HG02885 (cell line): ENCODE results near the gene PREX1.

Experiments
- ATAC-seq: cut with Tn5 transposase; IDR thresholded peaks from one replicate; pipeline ENCODE4 v1.9.1; 2021; ENCODE audit warnings: mild to moderate bottlenecking; ENCODE audit not compliant: unreplicated experiment, poor library complexity

The PREX1 gene

DNA sequence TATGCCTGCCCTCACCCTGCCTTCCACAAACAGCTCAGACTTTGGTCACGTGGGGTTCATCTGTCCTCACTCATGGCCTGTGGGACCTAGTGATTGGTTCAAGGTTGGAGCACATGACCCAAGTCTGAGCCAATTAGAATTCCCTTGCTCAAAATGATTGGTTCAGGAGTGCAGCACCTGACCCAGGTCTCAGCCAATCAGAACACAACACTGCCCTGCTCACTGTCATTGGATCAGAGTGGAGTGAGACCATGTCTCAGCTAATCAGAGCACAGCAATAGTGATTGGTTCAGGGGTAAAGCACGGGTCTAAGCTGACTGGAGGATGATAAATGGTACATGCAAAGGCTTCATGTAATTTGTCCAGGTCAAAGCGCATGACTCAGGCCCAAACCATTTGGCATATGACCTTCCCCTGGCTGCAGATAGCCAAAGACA lies 102.2 kb downstream of the PREX1 start:
- ATAC-seq = no peak

DNA sequence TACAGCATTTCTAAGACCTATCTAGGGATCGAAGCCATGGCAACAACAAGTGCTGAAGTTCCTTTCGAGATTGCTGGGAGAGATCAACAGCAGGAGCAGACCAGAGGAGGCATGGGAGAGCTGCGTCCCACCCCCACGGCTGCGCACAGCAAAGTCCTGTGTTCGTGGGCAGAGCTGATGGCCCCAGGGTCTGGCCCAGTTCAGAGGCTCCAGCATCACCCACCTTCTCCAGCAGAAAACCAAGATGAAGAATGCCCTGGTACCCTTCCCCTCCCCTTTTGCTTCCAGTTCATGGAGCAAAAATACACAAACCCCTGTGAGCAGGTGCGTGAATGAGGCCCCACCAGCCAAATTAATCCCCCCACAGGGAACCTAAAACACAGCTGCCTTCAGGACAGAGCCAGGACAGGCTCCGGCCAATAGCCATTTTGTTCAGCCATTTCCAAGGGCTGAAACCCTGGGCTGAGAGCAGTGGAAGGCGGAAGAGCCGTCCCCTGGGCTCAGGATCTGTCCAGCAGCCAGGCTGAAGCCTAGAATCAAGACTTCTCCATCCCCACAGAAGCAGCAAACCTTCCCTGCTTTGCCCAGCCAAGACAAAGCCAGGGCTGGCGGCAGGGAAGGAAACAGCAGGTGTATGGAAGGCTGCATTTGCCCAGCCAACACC lies 102.8 kb downstream of the PREX1 start:
- no peak for ATAC-seq

DNA sequence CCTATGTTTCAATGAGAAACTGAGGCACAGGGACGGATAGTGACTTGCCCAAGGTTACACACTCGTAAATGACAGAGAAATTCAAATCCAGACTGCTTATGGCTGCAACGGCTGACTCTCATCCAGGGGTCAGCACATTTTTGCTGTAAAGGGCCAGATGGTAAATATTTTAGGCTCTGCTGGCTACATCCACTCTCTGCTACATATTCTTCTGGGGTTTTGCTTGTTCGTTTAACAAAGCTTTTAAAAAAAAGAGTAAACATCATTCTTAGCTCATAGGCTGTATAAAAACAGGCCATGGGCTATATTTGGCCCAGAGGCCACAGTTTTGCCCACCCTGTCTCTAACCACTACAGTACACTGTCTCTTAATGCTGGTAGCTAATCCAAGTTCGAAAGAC lies 103.4 kb downstream of the PREX1 start:
- ATAC-seq = no peak

DNA sequence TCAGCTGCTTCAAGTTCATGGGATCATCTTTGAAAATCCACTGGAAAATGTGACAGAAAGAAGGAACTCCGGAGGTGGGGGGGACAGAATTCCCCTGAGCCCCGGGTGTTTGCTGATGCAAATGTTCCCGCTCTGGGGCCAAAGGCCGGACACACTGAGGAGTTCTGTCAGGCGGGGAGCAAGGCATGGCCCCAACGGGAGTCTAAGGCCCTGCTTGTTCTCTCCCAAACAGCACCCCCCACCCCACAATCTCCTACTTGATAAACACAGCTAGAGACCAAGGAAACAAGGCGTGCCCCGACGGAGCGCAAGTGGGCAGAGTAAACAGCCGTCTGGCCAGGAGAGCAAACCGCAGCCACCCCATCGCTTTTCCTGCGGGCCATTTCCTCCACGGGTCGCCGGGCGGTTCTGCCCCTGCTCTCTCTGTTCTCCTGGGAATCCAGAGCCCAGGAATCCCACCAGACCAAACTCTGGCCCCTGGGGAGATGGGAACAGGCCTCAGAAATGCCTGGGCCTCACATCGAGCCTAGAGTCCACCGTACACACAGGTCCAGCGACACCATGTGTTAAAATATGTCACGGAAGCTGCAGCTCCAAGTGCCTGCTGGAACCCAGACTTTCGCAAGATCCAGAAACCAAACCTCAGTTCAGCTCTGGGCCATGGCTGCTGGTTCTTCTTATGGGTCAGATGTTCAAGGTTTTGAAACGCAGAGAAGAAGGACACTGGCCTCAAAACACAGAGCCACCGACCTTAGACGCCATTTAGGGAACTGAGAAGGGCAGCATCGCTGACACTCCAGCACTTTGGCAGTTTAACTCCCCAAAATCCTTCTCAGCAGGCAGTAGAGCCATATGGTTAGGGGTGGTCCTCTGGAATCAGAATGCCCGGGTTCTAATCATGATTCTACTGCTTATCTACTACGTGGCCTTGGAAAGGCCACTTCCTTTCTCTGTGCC lies 104.2 kb downstream of the PREX1 start:
- no peak for ATAC-seq

DNA sequence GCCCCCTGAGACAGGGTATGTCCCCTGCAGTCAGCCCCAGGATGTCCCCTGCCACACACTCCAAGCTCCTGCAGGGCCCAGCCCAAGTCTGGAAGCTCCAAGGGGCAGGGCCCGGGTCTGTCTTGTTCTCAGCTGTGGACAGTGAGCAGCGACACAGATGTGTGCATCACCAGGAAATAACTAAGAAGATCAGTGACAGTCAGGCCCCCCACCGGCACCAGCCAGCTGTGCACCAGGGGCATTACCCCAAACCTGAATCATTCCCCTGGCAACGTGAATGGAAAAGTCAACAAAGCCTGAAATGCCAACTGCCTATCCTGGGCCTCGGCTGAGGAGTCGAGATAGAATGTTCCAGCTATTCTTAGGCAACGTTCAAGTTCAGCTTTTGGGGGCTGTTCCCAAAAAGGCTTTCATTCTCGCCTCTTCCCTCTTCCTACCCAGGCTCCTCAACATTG lies 105.0 kb downstream of the PREX1 start:
- no peak for ATAC-seq

DNA sequence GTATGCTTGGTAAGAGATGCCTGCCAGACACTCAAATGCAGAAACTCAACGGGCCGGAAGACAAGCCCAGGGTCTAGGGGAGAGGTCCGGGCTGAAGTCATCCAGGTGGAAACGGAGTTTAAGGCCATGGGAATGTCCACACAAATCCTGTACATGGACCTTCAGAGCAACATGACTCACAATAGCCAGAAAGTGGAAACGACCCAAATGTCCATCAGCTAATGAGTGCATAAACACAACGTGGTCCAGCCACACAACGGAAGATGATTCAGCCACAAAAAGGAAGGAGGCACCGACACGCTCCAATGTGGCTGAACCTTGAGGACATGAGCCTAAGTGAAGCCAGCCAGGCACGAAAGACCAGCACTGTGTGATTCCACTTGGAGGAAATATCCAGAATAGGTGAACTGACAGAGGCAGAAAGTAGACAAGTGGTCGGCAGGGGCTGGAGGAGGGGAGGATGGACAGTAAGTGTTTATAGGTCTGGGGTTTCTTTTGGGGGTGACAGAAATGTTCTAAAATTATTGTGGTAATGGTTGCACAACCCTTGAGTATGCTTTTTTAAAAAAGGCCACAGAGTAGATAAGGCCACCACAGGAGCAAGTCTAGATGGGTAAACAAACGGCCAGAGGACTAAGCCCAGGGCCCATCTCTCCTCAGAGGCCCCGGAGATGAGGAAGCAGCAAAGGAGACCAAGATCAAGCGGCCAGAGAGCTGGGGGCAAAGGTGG lies 105.6 kb downstream of the PREX1 start:
- ATAC-seq = no peak

DNA sequence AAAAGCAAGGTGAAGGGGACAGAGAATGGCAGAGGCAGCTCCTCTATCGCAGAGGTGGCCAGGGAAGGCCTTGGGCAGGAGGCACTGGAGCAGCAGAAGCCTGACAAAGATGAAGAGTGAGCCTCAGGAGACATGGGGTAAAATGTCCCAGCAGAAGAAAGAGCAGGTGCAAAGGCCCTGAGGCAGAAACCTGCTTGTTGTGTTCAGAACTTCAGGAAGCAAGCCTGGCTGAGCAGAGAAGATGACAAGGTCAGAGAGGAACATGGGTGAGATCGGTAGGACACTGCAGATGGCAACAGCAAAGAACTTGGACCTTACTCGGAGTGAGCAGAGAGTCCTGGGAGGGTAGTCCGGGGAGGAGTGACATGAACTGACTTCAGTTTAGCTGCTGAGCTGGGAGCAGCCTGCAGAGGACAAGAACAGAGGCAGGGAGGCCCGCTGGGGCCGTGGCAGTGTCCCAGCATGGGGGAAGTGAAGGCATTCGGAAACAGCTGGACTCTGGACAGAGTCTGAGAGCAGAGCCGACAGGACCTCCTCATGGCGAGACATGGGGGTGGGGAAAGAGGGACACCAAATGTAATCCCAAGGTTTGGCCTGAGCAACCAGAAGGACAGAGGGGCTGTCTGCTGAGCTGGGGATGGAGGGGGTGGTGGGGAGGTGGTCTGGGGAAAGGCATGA lies 106.3 kb downstream of the PREX1 start:
- no peak for ATAC-seq

DNA sequence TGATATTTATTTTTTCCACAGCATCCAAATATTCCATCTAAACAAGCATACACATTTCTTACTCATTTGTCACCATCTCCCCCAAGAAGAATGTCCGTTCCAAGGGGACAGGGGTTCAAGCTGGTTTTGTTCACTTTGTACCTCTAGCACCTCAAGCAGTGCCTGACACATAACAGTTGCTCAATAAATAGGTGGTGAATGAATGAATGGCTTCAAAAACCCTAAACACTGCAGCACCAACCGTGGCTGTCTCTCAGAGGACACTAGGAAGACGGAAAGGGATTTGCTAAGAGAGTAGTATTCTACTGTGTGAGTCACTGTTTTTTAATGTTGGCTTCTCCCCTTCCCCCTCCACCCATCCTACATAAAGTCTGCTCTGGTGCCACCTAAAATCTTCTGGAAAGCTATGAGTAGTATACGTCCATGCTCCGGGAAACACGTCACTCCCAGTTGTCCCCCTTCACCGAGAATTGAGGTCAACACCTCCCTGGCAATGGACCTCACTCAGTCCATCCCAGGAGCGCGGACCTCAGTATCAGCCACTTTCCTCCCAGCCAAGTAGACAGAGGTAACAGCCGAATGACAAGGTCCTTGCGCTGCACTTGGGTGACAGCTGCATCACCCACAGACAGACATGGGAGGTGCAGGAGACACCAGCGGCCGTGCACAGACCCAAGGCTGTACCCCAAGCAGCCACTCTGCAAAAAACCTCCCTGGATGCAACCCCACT lies 107.4 kb downstream of the PREX1 start:
- no peak for ATAC-seq

DNA sequence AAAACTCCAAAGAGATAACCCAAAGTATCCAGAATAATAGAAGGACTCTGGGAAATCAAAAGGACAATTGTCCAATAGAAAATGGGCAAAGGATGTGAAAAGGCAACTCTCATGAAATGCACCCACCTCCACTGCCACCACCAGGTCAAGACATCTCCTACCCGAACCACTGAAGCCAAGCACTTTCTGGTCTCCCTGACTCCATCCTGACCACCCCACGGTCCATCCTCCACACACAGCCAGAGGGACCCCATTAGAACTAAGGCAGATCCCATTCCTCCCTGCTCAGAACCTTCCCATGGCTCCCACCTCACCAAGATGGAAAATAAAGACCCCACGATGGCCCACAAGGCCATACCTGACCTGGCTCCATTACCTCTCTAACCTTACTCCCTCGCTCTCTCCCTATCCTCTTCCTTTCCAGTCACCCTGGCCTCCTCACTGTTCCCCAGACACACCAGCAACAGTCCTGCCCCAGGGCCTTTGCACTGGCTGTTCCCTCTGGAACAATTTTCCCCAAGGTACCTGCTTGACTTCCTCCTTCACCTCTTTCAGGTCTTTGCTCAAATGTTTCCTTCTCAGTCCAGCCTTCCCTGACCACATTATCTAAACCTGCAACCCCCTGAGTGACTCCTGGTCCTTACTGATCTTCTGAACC lies 108.1 kb downstream of the PREX1 start:
- ATAC-seq = no peak

DNA sequence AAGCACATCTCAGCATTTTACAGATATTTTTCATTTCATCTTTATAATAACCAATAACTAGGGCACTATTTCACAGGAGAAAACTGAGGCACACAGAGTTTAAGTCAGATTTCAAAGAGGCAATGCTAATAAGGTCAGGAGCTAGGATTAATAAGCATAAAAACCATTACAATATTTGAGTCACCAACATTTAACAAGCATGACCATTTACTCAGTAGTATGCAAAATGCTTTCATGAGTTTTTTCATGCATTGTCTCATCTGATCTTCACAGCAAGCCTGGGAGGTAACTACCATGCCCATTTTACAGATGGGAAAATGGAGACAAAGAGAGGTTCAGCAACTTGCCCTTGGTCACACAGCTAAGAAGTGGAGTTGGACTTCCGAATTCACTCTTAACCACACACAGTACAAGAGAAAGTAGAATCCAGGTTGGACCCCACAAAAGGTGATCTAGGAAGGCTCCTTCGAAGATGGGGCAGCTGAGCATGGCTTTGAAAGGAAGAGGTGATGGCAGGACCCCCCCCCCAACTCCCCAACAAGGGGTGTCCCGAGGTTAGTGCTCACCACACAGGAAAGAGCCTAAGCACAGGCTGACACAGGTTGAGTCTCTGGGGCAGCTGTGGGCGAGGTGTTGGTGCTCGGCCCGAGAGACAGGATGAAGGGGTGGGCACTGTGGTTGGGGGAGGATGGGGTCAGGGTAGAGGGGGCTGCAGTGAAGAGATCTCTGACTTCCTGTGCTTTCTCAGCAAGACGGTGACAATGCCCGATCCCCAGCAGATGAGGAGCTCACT lies 108.8 kb downstream of the PREX1 start:
- ATAC-seq = no peak

DNA sequence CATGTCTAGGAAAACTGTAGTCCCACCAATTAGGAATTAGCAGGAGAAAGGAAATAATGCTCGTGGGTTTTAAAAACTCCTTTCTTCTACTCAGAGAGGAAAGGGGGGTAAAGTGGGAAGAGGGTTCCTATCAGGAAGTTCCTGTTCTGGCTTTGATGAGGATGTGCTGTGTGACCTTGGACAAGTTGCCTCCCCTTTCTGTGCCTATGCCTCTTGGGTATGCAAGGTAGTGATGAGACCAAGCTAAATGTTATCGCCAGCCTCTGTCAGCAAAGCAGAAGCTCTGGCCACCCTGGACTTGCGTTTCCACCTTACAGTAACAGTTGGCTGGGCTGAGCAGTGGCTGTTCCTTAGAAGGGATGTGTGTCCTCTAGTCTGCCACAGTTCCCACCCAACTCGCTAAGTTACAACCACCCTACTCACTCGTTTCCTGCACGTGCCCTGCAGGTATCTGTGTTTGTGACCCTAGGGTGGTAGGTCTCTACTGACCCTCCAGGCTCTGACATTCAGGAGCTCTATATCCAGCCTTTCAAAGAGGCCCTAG lies 110.0 kb downstream of the PREX1 start:
- no peak for ATAC-seq

DNA sequence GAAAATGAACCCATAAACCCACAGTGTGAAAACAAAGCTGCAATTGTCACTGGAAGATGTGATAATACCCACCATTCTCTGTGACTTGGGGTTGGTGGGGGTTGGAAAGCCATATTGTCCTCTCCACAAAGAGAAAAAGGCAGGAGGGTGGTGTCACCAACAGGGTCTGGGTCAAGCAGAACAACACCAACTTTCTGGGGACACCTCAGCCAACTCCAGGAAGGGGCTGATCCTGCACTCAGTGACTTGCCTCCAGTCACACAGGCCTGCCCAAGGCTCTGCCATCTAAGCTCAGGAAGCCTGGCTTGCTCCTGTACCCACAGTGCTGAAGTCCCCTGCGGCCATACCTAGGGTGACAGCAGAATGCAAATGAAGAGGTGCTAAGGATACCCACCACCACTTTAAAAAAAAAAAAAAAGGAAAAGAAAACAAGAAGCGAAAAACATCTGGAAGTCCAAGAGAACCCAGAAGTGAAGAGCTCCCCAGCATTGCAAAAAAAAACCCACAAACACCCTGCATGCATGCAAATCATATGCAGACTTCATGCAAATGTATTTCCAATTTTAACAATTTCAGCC lies 110.6 kb downstream of the PREX1 start:
- ATAC-seq = no peak

DNA sequence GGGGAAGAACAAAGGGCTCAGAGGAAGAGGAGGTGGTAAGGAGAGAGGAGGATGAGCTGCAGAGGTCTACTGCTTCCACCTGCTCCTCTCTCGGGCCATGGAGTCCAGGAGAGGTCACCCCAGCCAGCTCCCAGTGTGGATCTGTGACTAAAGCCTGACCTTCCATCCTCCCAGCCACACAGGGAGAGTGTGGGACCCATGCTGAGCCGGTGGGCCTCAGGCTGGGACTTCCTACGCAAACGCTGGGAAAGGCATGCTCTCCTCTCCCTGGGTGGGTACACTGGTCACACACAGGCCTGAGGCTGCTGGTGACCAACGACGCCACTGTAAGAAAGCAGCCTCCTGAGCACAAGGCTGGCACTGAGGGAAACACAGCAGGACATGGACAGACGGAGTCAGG lies 111.3 kb downstream of the PREX1 start:
- no peak for ATAC-seq

DNA sequence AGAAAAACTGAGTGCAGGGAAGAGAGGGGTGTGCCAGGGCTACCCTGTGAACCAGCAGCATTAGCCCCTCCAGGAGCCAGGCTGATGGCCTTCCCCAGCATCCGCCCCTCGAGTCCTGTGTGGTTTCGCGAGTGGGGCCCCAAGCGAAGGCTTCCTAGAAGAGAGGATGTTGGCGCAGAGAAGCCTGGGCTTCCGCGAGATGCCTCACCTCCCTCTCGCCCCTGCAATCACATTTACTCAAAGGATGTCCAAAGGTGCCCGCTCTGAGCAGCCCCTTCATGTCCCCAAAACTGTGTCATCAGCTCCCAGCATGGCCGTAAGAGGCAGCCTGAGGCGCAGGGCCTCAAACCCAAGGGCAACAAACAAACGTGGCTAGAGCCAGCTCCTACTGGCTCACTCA lies 111.7 kb downstream of the PREX1 start:
- no peak for ATAC-seq

DNA sequence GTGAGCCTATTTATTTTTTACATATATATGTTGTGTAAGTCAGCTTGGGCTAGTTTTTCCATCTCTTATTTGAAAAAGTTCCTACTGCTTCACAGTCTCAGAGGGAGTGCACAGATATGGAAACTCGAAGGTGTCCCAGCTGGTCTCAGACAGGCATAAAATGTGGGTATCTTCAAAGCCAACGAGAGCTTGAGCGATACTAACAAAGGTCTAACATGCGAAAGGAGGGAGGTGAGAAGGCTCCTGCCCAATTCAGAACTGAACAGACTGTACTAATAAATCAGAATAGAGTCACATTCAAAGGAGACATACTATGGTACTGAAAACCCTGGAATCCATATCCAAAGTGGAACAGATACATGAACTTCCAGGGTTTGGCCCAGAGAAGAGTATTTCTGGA lies 113.0 kb downstream of the PREX1 start:
- ATAC-seq = no peak

DNA sequence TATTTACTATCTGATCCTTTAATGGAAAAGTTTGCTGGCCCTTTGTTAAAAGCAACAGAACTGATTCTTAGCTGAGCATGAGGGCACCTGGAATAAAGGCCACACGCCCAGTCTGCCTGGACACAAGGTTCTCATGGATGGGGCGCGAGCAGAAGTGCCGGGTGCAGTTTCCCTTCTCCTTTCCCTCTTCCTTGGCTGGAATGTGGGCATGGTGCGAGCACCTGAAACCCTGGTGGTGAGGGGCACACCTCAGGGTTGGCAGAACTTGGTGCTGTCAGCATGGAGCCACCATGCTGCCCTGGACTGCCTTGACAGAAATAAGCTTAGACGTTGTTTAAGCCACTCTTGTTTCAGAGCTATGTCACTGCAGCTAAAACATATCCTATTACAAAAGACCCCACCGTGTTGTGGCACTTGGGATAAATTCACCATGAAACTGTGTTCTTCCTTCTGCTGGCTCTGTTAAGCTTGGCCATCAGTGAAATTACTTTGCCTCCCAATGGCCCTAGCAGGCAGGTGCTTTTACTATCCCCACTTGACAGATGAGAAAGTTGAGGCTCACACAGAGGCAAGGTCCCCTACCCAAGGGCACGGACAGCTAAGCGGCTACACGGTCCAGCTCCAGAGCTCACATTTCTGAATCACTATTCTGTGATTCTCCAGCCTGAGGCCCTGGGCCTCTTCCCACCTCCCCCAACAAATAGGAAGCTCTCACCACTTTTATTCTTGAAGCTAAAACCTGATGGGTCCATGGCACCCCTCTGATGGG lies 115.9 kb downstream of the PREX1 start:
- ATAC-seq = no peak

DNA sequence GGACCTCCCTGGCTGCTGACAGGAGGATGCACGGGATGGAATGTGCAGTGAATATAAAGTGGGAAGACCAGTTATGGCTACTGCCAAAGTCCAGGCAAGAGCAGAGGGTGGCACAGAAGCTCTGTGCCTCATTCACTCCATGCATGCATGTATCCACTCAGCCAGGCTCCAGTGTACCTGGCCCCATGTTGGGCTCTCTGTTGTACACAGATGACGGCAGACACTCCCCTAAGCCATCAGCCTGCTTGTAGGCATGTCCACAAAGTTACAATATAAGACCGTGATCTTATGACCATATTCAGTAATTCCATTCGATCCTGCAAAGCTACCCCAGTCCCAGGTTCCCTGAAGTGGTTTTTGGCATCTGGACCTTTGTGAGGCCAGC lies 116.8 kb downstream of the PREX1 start:
- no peak for ATAC-seq
